OCI-LY1 (cell line): Measurements from ENCODE around the gene CAPN10.

Experiments
- CTCF ChIP-seq: fragments of 200-600 bp; sonication (generic), shearing (Covaris generic); IDR thresholded peaks from 2 replicates; pipeline ENCODE4 v1.5.1; 2017; ENCODE audit warnings: mild to moderate bottlenecking, antibody characterized with exemption, low read length, moderate library complexity, mixed read lengths
- EZH2 ChIP-seq: fragments of 200-600 bp; sonication (generic), shearing (Covaris generic); IDR thresholded peaks from 2 replicates; pipeline ENCODE4 v1.8.0; 2017; ENCODE audit warnings: borderline replicate concordance, mixed run types, mild to moderate bottlenecking, antibody characterized with exemption, low read length, moderate library complexity, mixed read lengths

GRCh38 chr2:240615820-240616547 is 29.4 kb downstream of the CAPN10 start:
- TF ChIP-seq EZH2 (no peak), CTCF (no peak)
